ENCODE results near the gene SNTA1. TPM values are rescaled to one million over a fixed set of nuclear protein-coding genes. Genes with fewer than 3 reads are reported as not detected.

The SNTA1 gene
- total and polyA plus RNA-seq, 2 of the 8 experiments (the other 6 are each of a cell fraction or from before 2014, with no cell fraction given): 4.5 to 8.0 TPM

DNA sequence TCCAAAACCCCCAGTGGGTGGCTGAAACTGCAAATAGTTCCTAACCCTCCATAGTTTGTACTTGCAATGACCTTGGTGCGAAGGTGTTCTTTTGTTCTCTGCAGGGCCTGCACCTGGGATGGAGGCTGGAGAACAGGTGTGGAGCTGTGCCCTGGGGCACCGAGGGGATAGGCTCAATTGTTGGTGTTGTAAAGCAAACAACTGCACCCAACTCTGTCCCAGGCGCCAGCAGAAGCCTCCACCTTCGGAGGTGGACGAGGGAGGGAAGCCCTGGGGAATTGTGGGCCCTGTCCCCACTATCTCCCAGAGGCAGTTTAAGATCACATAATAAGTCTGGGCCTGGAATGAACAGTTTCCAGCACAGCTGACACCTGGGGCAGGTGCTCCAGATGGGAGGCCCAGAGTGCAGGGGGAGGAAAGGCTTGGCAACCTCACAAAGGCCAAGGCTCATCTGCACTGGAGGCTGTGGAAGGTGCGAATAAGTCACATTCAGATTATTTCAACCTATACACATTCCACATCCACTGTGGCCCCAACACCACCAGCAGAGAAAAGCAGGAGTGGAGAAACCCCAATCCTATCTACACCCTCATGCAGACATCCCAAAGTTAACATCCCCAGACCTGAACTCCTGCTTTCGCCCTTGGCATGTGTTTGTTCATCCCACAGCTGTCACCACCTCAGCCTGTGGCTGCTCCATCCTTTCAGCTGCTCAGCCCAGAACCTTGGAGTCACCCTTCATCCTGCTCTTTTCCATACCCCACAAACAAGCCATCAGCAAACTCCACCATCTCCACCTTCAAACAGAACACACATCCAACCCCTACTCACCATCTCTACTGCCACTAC, 34.0 kb upstream of the SNTA1 start:
- no peak overlapping the region for H4K5ac ChIP-seq (ENCODE audit: insufficient read length, low read depth, low read length)
- H2AK5ac ChIP-seq (ENCODE audit: low read depth, low read length): peak overlapping the region; percentile 16; the same call in 1 of the 2 replicates
- H3K79me2 ChIP-seq (ENCODE audit: control insufficient read depth in 1 of 2, insufficient read depth in 2 of 2, low read length in 2 of 2): no peaks in the 10 kb centered on the region
- H3K18ac ChIP-seq (ENCODE audit: extremely low read depth, low read length): peak overlapping the region; percentile 1; the same call in 1 of the 2 replicates
- H2BK12ac ChIP-seq (ENCODE audit: low read depth, low read length): no peak overlapping the region; the same call in 1 of the 2 replicates
- H3K27me3 ChIP-seq (replicated peaks in 1 of 4; ENCODE audit: control insufficient read depth in 3 of 4, extremely low read depth in 1 of 4, insufficient read depth in 3 of 4, low read length in 3 of 4): no peaks in the 10 kb centered on the region
- H3K23ac ChIP-seq (ENCODE audit: insufficient read length): no peak overlapping the region
- no peak overlapping the region for H3K4ac ChIP-seq (replicated peaks; ENCODE audit: insufficient read length, low read depth, low read length)
- H2BK15ac ChIP-seq (ENCODE audit: low read length): peak overlapping the region; percentile 65; the same call in 1 of the 2 replicates
- H3K4me1 ChIP-seq (replicated peaks in 1 of 4; ENCODE audit: control insufficient read depth in 3 of 4, insufficient read depth in 4 of 4, low read length in 3 of 4): peaks cover 3 to 18% (median 10%) of the 10 kb centered on the region in 4 experiments
- DNase-seq (ENCODE audit: low read depth in 1 of 2, low spot score in 2 of 2): no peak
- no peak for FAIRE-seq
- no peaks in the 10 kb centered on the region for H3K36me3 ChIP-seq (ENCODE audit: control insufficient read depth in 2 of 4, insufficient read depth in 4 of 4, low read length in 3 of 4)
- H3K27ac ChIP-seq (ENCODE audit: low read depth, low read length): no peak overlapping the region
- H2BK5ac ChIP-seq (ENCODE audit: low read depth, low read length): peak overlapping the region; percentile 73; the same call in 1 of the 2 replicates
- no peaks in the 10 kb centered on the region for H3K9me3 ChIP-seq (ENCODE audit: insufficient read depth in 2 of 2, low read depth in 1 of 2, low read length in 1 of 2)
- no peaks in the 10 kb centered on the region for H3K79me1 ChIP-seq (ENCODE audit: low read depth, low read length)
- no peak overlapping the region for H3K56ac ChIP-seq (replicated peaks; ENCODE audit: insufficient read length, low read depth, low read length)
- H3K14ac ChIP-seq (ENCODE audit: insufficient read length): no peak overlapping the region
- TF ChIP-seq TCF12 (IDR thresholded peaks at IDR 0.05; ENCODE audit: low read depth, low read length) (peak; percentile 93), RAD21 (IDR thresholded peaks at IDR 0.05 in 1 of 2, conservative IDR thresholded peaks at IDR 0.05 in 1 of 2; ENCODE audit: low read depth in 2 of 2, low read length in 2 of 2) (no peak), CBX5 (IDR thresholded peaks at IDR 0.05; ENCODE audit: low read depth, low read length) (no peak), RBBP5 (IDR thresholded peaks at IDR 0.05; ENCODE audit: borderline replicate concordance, low read depth, low read length) (no peak), SIRT6 (IDR thresholded peaks at IDR 0.05; ENCODE audit: low read length) (no peak), HDAC2 (IDR thresholded peaks at IDR 0.05; ENCODE audit: borderline replicate concordance in 1 of 2, low read depth in 2 of 2, low read length in 2 of 2) (no peak)
- no peaks in the 10 kb centered on the region for H4K20me1 ChIP-seq (replicated peaks in 1 of 2; ENCODE audit: control insufficient read depth in 1 of 2, insufficient read depth in 2 of 2, low read length in 2 of 2)
- peak overlapping the region in 1 of 2 experiments; percentile 24; a peak in 1 of 4 replicates for H3K4me2 ChIP-seq (ENCODE audit: insufficient read depth in 1 of 2, low read depth in 2 of 2, low read length in 2 of 2)
- peak overlapping the region; percentile 95 for H2BK20ac ChIP-seq (ENCODE audit: low read length)
- H4K8ac ChIP-seq (ENCODE audit: extremely low read depth, insufficient read depth, low read length): no peak overlapping the region
- H3K9ac ChIP-seq (replicated peaks in 1 of 4; ENCODE audit: extremely low read depth in 1 of 4, low read depth in 3 of 4, low read length in 3 of 4): no peak overlapping the region
- POLR2A ChIA-PET (ENCODE audit: partially characterized antibody): interaction anchor here (1.1 to 1.9 kb wide), 3 partner anchors 8 to 91 kb away, joined by 3 to 7 read pairs (median 4); partner anchors contain the start of gene CBFA2T2
- WGBS, 2 experiments (ENCODE audit: extremely low coverage in 1 of 2, insufficient coverage in 1 of 2, insufficient read length in 1 of 2, insufficient replicate concordance in 2 of 2, low coverage in 1 of 2, low lambda C conversion rate in 2 of 2, missing lambda C conversion rate in 1 of 2): 83% methylated on average over 7 of the region's 7 CpGs; no CpG with 5 or more reads in 1 of the 2 experiments
- H4K91ac ChIP-seq (replicated peaks; ENCODE audit: insufficient read length, low read length): peak overlapping the region; percentile 45
- H2BK120ac ChIP-seq (replicated peaks; ENCODE audit: low read depth, low read length): no peak overlapping the region
- no peak overlapping the region for H2AFZ ChIP-seq (ENCODE audit: low read length)
- H3K23me2 ChIP-seq (ENCODE audit: low read depth, low read length): no peaks in the 10 kb centered on the region
- H3K4me3 ChIP-seq (ENCODE audit: extremely low read depth in 1 of 4, insufficient read depth in 2 of 4, low read depth in 3 of 4, low read length in 4 of 4): no peak overlapping the region
- CTCF ChIA-PET (ENCODE audit: partially characterized antibody): interaction anchor here (0.7 to 1.6 kb wide), 4 partner anchors 8 to 177 kb away, joined by 3 to 5 read pairs (median 4); no protein-coding TSS in a partner anchor

All from H1 (cell line).